HEK293 (cell line): ENCODE results near the gene HPSE.

Experiments used
- CTCF ChIA-PET: fragments of 350-600 bp; formaldehyde crosslinking; extraction: SDS; loops from one replicate; lab custom pipeline; 2021; ENCODE audit warnings: antibody characterized with exemption; lab: Yijun Ruan, JAX
- POLR2A ChIA-PET: fragments of 300-600 bp; formaldehyde crosslinking; extraction: SDS; loops from one replicate; lab custom pipeline; 2020; ENCODE audit warnings: antibody characterized with exemption, inconsistent platforms; lab: Yijun Ruan, JAX
- H3K27ac ChIP-seq: fragments of 200-500 bp; sonication (Bioruptor generic); 2 replicates; pipeline ENCODE4 v1.5.1; 2014; ENCODE audit warnings: low read depth, low read length, control low read depth, inconsistent platforms; ENCODE audit errors: extremely low read depth
- H3K36me3 ChIP-seq, 2 experiments: fragments of 200-500 bp in 1 of 2; sonication (Bioruptor generic) in 1 of 2; 1 replicate in 1 of 2; 2 replicates in 1 of 2; pipeline ENCODE4 v1.5.1; 2014 to 2017; ENCODE audit warnings: inconsistent platforms in 2 of 2, low read length in 2 of 2; ENCODE audit not compliant: control insufficient read depth in 2 of 2, insufficient read depth in 1 of 2
- H3K4me1 ChIP-seq: fragments of 200-500 bp; sonication (Bioruptor generic); 2 replicates; pipeline ENCODE4 v1.5.1; 2014; ENCODE audit warnings: mild to moderate bottlenecking, low read length, inconsistent platforms; ENCODE audit not compliant: control insufficient read depth, insufficient read depth
- H3K4me3 ChIP-seq: 2 replicates; pipeline ENCODE4 v1.5.1; 2011; ENCODE audit warnings: low read depth, mild to moderate bottlenecking, control low read depth, low read length, moderate library complexity
- H3K9me3 ChIP-seq: fragments of 200-500 bp; sonication (Bioruptor generic); 2 replicates; pipeline ENCODE4 v1.5.1; 2014; ENCODE audit warnings: low read depth, low read length, inconsistent platforms; ENCODE audit not compliant: control insufficient read depth, insufficient read depth
- AEBP2 ChIP-seq: fragments of 450-650 bp; formaldehyde crosslinking; IDR thresholded peaks from 2 replicates; pipeline ENCODE4 v1.5.1; 2016; ENCODE audit warnings: missing biosample characterization, missing genetic modification characterization, borderline replicate concordance
- CTCF ChIP-seq: fragments of 450-650 bp; formaldehyde crosslinking; IDR thresholded peaks from 2 replicates; pipeline ENCODE4 v1.5.1; 2016; ENCODE audit warnings: missing biosample characterization, missing genetic modification characterization
- ELK4 ChIP-seq: IDR thresholded peaks from 2 replicates; pipeline ENCODE4 v1.6.1; 2011; ENCODE audit warnings: mild to moderate bottlenecking, low read depth, low read length, borderline replicate concordance
- FEZF1 ChIP-seq: fragments of 450-650 bp; formaldehyde crosslinking; IDR thresholded peaks from 2 replicates; pipeline ENCODE4 v1.5.1; 2016; ENCODE audit warnings: missing biosample characterization, missing genetic modification characterization
- OSR2 ChIP-seq: fragments of 450-650 bp; formaldehyde crosslinking; IDR thresholded peaks from 2 replicates; pipeline ENCODE4 v1.5.1; 2016; ENCODE audit warnings: missing biosample characterization, missing genetic modification characterization
- SCRT1 ChIP-seq: fragments of 450-650 bp; formaldehyde crosslinking; IDR thresholded peaks from 2 replicates; pipeline ENCODE4 v1.5.1; 2016; ENCODE audit warnings: missing biosample characterization, missing genetic modification characterization, borderline replicate concordance
- SCRT2 ChIP-seq: fragments of 450-650 bp; formaldehyde crosslinking; IDR thresholded peaks from 2 replicates; pipeline ENCODE4 v1.5.1; 2016; ENCODE audit warnings: missing biosample characterization, missing genetic modification characterization
- ZIC2 ChIP-seq: fragments of 450-650 bp; formaldehyde crosslinking; IDR thresholded peaks from 2 replicates; pipeline ENCODE4 v1.5.1; 2016; ENCODE audit warnings: missing biosample characterization, missing genetic modification characterization
- ZNF10 ChIP-seq: fragments of 450-650 bp; formaldehyde crosslinking; IDR thresholded peaks from 2 replicates; pipeline ENCODE4 v1.5.1; 2017; ENCODE audit warnings: missing biosample characterization, missing genetic modification characterization
- ZNF121 ChIP-seq: fragments of 450-650 bp; formaldehyde crosslinking; IDR thresholded peaks from 2 replicates; pipeline ENCODE4 v1.5.1; 2016; ENCODE audit warnings: missing biosample characterization, missing genetic modification characterization
- ZNF138 ChIP-seq: fragments of 450-650 bp; formaldehyde crosslinking; IDR thresholded peaks from 2 replicates; pipeline ENCODE4 v1.5.1; 2016; ENCODE audit warnings: missing biosample characterization, missing genetic modification characterization, borderline replicate concordance
- ZNF18 ChIP-seq: fragments of 450-650 bp; formaldehyde crosslinking; IDR thresholded peaks from 2 replicates; pipeline ENCODE4 v1.5.1; 2016; ENCODE audit warnings: missing biosample characterization, missing genetic modification characterization
- ZNF24 ChIP-seq: fragments of 450-650 bp; formaldehyde crosslinking; IDR thresholded peaks from 2 replicates; pipeline ENCODE4 v1.5.1; 2016; ENCODE audit warnings: missing biosample characterization, missing genetic modification characterization
- ZNF280D ChIP-seq: fragments of 450-650 bp; formaldehyde crosslinking; IDR thresholded peaks from 2 replicates; pipeline ENCODE4 v1.5.1; 2016; ENCODE audit warnings: missing biosample characterization, missing genetic modification characterization
- ZNF354C ChIP-seq: fragments of 450-650 bp; formaldehyde crosslinking; IDR thresholded peaks from 2 replicates; pipeline ENCODE4 v1.5.1; 2016; ENCODE audit warnings: missing biosample characterization, missing genetic modification characterization, low read depth, borderline replicate concordance
- ZNF366 ChIP-seq: fragments of 450-650 bp; formaldehyde crosslinking; conservative IDR thresholded peaks from 2 replicates; pipeline ENCODE4 v1.5.1; 2016; ENCODE audit warnings: missing biosample characterization, missing genetic modification characterization
- ZNF423 ChIP-seq: fragments of 450-650 bp; formaldehyde crosslinking; IDR thresholded peaks from 2 replicates; pipeline ENCODE4 v1.5.1; 2016; ENCODE audit warnings: missing biosample characterization, missing genetic modification characterization
- ZNF488 ChIP-seq: fragments of 450-650 bp; formaldehyde crosslinking; IDR thresholded peaks from 2 replicates; pipeline ENCODE4 v1.5.1; 2016; ENCODE audit warnings: missing biosample characterization, missing genetic modification characterization
- ZNF548 ChIP-seq: fragments of 450-650 bp; formaldehyde crosslinking; IDR thresholded peaks from 2 replicates; pipeline ENCODE4 v1.5.1; 2016; ENCODE audit warnings: missing biosample characterization, missing genetic modification characterization
- ZNF558 ChIP-seq: fragments of 450-650 bp; formaldehyde crosslinking; IDR thresholded peaks from 2 replicates; pipeline ENCODE4 v1.5.1; 2016; ENCODE audit warnings: missing biosample characterization, missing genetic modification characterization
- ZNF626 ChIP-seq: fragments of 450-650 bp; sonication (Bioruptor Pico); formaldehyde crosslinking; IDR thresholded peaks from 2 replicates; pipeline ENCODE4 v1.5.1; 2018; ENCODE audit warnings: missing biosample characterization, missing genetic modification characterization, inconsistent platforms
- ZNF670 ChIP-seq: fragments of 450-650 bp; formaldehyde crosslinking; IDR thresholded peaks from 2 replicates; pipeline ENCODE4 v1.5.1; 2016; ENCODE audit warnings: missing biosample characterization, missing genetic modification characterization, low read depth
- ZNF768 ChIP-seq: fragments of 450-650 bp; formaldehyde crosslinking; IDR thresholded peaks from 2 replicates; pipeline ENCODE4 v1.5.1; 2018; ENCODE audit warnings: missing biosample characterization, mild to moderate bottlenecking, missing genetic modification characterization
- ZSCAN23 ChIP-seq: fragments of 450-650 bp; formaldehyde crosslinking; IDR thresholded peaks from 2 replicates; pipeline ENCODE4 v1.5.1; 2016; ENCODE audit warnings: missing biosample characterization, missing genetic modification characterization
- ZSCAN30 ChIP-seq: fragments of 450-650 bp; IDR thresholded peaks from 2 replicates; pipeline ENCODE4 v1.5.1; 2018; ENCODE audit warnings: missing biosample characterization, mild to moderate bottlenecking, missing genetic modification characterization, moderate library complexity
- TF ChIP-seq, protein P1 (sequence below): fragments of 450-650 bp; formaldehyde crosslinking; IDR thresholded peaks from 2 replicates; pipeline ENCODE4 v1.5.1; 2016; ENCODE audit warnings: missing biosample characterization, missing genetic modification characterization, low read depth

HPSE gene

DNA sequence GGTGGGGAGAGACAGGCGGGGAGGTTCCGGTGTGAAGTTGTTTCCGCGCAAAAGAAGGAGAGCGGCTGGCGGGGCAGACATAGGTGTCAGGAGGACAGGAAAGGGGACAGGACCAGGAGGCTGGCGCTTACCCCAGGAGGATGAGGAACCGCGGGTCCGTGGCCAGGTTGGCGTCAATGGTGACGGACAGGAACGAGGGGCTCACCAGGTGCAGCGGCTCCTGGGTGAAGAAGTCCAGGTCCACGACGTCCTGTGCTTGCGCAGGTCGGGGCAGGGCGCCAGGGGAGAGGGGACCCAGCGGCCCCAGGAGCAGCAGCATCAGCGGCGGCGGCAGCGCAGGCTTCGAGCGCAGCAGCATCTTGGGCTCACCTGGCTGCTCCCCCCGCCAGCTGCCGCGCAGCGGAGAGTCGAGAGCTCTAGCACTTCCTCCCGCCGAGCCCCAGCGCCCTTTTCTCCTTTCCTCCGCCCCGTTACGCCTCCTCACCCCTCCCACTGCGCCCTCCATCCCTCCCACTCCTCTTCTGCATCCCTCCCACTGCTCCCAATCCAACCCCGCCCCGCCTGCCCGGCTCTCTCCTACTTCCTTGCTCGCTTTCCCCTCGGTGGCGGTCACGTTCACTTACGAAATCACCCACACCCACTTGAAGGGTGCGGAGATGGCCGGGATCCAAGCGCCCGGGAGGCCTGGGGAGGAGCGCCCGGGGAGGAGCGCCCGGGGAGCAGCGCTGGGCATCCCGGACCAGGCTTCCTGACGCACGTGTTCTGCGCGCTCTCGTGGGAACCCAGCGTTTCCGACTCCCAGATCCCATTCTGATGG, at the start of gene HPSE:
HPSE (minus strand) TSS at position 424 of the 817 bp plus-strand sequence; CDS start at position 358, 66 bp downstream.
- Histone ChIP-seq H3K36me3 (no peaks in the 10 kb centered on the region), H3K27ac (no peak within 1 kb of the TSS; the same call in 1 of the 2 replicates), H3K4me1 (no peaks in the 10 kb centered on the region), H3K4me3 (peak within 1 kb of the TSS; percentile 52), H3K9me3 (no peaks in the 10 kb centered on the region)
- POLR2A ChIA-PET: no interaction called here
- CTCF ChIA-PET: interaction anchor here (0.6 kb wide), 1 partner anchor 203 kb away, joined by 3 read pairs; no protein-coding TSS in a partner anchor
- no peak for TF ChIP-seq ZNF138 (tag by site-specific recombination)
- TF ChIP-seq ZNF121 (tag by site-specific recombination): no peak
- no peak for TF ChIP-seq ZNF548
- peak; percentile 96 for TF ChIP-seq ZNF366
- peak; percentile 96 for TF ChIP-seq ZNF423
- TF ChIP-seq SCRT1 (tag by site-specific recombination): no peak
- TF ChIP-seq OSR2 (tag by site-specific recombination): no peak
- no peak for TF ChIP-seq ZNF10 (tag by site-specific recombination)
- no peak for TF ChIP-seq CTCF
- TF ChIP-seq ZNF670 (tag by site-specific recombination): no peak
- TF ChIP-seq, protein P1, sequence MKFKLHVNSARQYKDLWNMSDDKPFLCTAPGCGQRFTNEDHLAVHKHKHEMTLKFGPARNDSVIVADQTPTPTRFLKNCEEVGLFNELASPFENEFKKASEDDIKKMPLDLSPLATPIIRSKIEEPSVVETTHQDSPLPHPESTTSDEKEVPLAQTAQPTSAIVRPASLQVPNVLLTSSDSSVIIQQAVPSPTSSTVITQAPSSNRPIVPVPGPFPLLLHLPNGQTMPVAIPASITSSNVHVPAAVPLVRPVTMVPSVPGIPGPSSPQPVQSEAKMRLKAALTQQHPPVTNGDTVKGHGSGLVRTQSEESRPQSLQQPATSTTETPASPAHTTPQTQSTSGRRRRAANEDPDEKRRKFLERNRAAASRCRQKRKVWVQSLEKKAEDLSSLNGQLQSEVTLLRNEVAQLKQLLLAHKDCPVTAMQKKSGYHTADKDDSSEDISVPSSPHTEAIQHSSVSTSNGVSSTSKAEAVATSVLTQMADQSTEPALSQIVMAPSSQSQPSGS (tag by site-specific recombination): no peak
- no peak for TF ChIP-seq FEZF1
- TF ChIP-seq ZNF558 (tag by site-specific recombination): no peak
- TF ChIP-seq ELK4: no peak
- TF ChIP-seq SCRT2: peak; percentile 46; the same call in 1 of the 2 replicates
- TF ChIP-seq ZNF626: no peak
- no peak for TF ChIP-seq ZNF488
- no peak for TF ChIP-seq AEBP2 (tag by site-specific recombination)
- TF ChIP-seq ZSCAN23: no peak
- TF ChIP-seq ZNF24: peak; percentile 52; the same call in 1 of the 2 replicates
- no peak for TF ChIP-seq ZNF768 (tag by site-specific recombination)
- peak; percentile 15; the same call in 1 of the 2 replicates for TF ChIP-seq ZSCAN30 (tag by site-specific recombination)
- TF ChIP-seq ZIC2 (tag by site-specific recombination): peak; percentile 85
- TF ChIP-seq ZNF354C (tag by site-specific recombination): no peak
- TF ChIP-seq ZNF18 (tag by site-specific recombination): peak; percentile 75; the same call in 1 of the 2 replicates
- TF ChIP-seq ZNF280D (tag by site-specific recombination): 0 out of 2 replicates have a peak, but pooled peaks have one; percentile 14
